ENCODE results near the gene EZH1.

DNA sequence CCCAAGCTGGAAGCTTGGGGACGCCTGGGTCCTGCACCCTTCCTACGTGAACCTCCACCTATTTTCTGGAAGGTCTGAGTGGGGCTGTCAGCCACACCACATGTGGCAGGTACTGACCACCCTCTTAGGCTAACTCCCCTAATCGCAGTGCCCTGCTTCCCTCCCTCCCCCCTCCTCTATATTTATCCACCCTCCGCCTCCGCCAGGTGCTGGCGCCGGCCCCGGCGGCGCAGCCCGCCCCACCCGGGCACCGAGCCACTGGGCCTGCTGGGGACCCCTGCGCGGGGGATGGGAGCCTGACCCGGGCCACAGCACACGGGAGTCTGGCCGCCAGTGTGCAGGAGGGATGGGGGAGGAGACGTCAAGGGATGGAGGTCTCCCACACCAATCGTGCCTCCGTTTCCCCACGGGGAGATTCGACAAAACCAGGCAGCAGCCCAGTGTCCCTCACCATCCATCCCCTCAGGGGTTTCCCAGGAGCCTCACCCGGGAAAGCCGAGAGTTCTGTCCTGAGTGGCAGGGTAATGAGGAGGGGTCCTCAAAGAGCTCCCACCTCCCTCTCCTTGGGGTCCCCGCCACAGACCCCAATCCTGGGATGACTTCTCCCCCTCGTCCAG is 69.4 kb downstream of the EZH1 start:
- no peak for TF ChIP-seq POLR2A (IDR thresholded peaks at IDR 0.05)
- TF ChIP-seq, protein P1, sequence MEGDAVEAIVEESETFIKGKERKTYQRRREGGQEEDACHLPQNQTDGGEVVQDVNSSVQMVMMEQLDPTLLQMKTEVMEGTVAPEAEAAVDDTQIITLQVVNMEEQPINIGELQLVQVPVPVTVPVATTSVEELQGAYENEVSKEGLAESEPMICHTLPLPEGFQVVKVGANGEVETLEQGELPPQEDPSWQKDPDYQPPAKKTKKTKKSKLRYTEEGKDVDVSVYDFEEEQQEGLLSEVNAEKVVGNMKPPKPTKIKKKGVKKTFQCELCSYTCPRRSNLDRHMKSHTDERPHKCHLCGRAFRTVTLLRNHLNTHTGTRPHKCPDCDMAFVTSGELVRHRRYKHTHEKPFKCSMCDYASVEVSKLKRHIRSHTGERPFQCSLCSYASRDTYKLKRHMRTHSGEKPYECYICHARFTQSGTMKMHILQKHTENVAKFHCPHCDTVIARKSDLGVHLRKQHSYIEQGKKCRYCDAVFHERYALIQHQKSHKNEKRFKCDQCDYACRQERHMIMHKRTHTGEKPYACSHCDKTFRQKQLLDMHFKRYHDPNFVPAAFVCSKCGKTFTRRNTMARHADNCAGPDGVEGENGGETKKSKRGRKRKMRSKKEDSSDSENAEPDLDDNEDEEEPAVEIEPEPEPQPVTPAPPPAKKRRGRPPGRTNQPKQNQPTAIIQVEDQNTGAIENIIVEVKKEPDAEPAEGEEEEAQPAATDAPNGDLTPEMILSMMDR (IDR thresholded peaks at IDR 0.05) = no peak
- no peak for TF ChIP-seq EP300 (IDR thresholded peaks at IDR 0.05)
